Calu3 (cell line): ENCODE measurements around the gene CD276. TPM values are rescaled to one million over a fixed set of nuclear protein-coding genes. Genes with fewer than 3 reads are reported as not detected.
A peak's percentile ranks its signal among the peaks of the same experiment; 100 is the strongest.

Experiments used
- BruUV-seq: library from RNA; stranded (reverse); fragments of 400-500 nt; replicated peaks from 2 replicates; lab custom pipeline; 2021; lab: Mats Ljungman, UMichigan
- CTCF ChIA-PET: fragments of 300-600 bp; sonication (Branson Sonifier 250); formaldehyde crosslinking; loops from one replicate; lab custom pipeline; 2022; ENCODE audit warnings: antibody characterized with exemption; lab: Charles Lee
- DNase-seq: peaks from one replicate; pipeline ENCODE4 v3.0.0; 2022
- H3K27ac Mint-ChIP-seq: one replicate; pipeline ENCODE4 v1.8.0; 2022; ENCODE audit warnings: mixed read lengths; ENCODE audit not compliant: unreplicated experiment
- H3K27me3 Mint-ChIP-seq: one replicate; pipeline ENCODE4 v1.8.0; 2022; ENCODE audit warnings: mixed read lengths; ENCODE audit not compliant: unreplicated experiment
- H3K36me3 Mint-ChIP-seq: one replicate; pipeline ENCODE4 v1.8.0; 2022; ENCODE audit warnings: mild to moderate bottlenecking, moderate library complexity, mixed read lengths; ENCODE audit not compliant: insufficient read depth, unreplicated experiment
- H3K4me1 Mint-ChIP-seq: one replicate; pipeline ENCODE4 v1.8.0; 2022; ENCODE audit warnings: mild to moderate bottlenecking, low read depth, mixed read lengths; ENCODE audit not compliant: unreplicated experiment
- H3K4me3 Mint-ChIP-seq: one replicate; pipeline ENCODE4 v1.8.0; 2022; ENCODE audit warnings: mild to moderate bottlenecking, low read depth, moderate library complexity, mixed read lengths; ENCODE audit not compliant: unreplicated experiment
- H3K9me3 Mint-ChIP-seq: one replicate; pipeline ENCODE4 v1.8.0; 2022; ENCODE audit warnings: low read depth, mixed read lengths; ENCODE audit not compliant: unreplicated experiment
- CTCF ChIP-seq: fragments of 200-600 bp; IDR thresholded peaks from one replicate; pipeline ENCODE4 v1.8.0; 2022; ENCODE audit warnings: antibody characterized with exemption; ENCODE audit not compliant: unreplicated experiment
- intact Hi-C: fragments of 100-400 bp; cut with micrococcal nuclease; formaldehyde crosslinking; loops from one replicate; pipeline ENCODE4 v1.10.0; 2022; ENCODE audit not compliant: unreplicated experiment
- total RNA-seq: library from RNA; stranded (reverse); gene quantifications from 2 replicates; pipeline ENCODE4 v1.2.3, GENCODE V29; 2022

The CD276 gene
- total RNA-seq, 1 experiment from 2014 or later, result 84.6 TPM

GRCh38 chr15:73658645-73659044 is 25.5 kb upstream of the CD276 start:
- Mint-ChIP-seq H3K27me3 (peaks cover 47% of the 10 kb centered on the region), H3K4me1 (no peaks in the 10 kb centered on the region), H3K27ac (no peak overlapping the region), H3K9me3 (no peaks in the 10 kb centered on the region), H3K4me3 (no peak overlapping the region), H3K36me3 (no peaks in the 10 kb centered on the region)
- TF ChIP-seq CTCF, result no peak
- intact Hi-C loops, result no loop called here
- DNase-seq, result no peak
- BruUV-seq, result no TSS peak
- CTCF ChIA-PET, result interaction anchor here (0.6 kb wide), 2 partner anchors 24 to 418 kb away, joined by 3 read pairs; no protein-coding TSS in a partner anchor

GRCh38 chr15:73660455-73660854 is 23.7 kb upstream of the CD276 start:
- no peak overlapping the region for H3K4me3 Mint-ChIP-seq
- no peaks in the 10 kb centered on the region for H3K4me1 Mint-ChIP-seq
- H3K9me3 Mint-ChIP-seq, result no peaks in the 10 kb centered on the region
- CTCF ChIA-PET, result interaction anchor here (0.8 kb wide), 1 partner anchor 24 kb away, joined by 3 read pairs; no protein-coding TSS in a partner anchor
- no TSS peak for BruUV-seq
- intact Hi-C loops, result no loop called here
- H3K36me3 Mint-ChIP-seq, result no peaks in the 10 kb centered on the region
- no peak overlapping the region for H3K27ac Mint-ChIP-seq
- no peak for DNase-seq
- H3K27me3 Mint-ChIP-seq, result peaks cover 47% of the 10 kb centered on the region
- no peak for TF ChIP-seq CTCF

- BruUV-seq, result no TSS peak
- Mint-ChIP-seq H3K9me3 (no peaks in the 10 kb centered on the region), H3K27ac (no peak overlapping the region), H3K27me3 (peaks cover 9% of the 10 kb centered on the region), H3K36me3 (no peaks in the 10 kb centered on the region), H3K4me3 (no peak overlapping the region), H3K4me1 (no peaks in the 10 kb centered on the region)
- DNase-seq, result no peak
- intact Hi-C loops, result no loop called here
- no peak for TF ChIP-seq CTCF
- CTCF ChIA-PET, result interaction anchor here (1.3 kb wide), 1 partner anchor 10 kb away, joined by 3 read pairs; the partner anchor contains the start of gene CD276
Measured at GRCh38 chr15:73674587-73674986, 9.6 kb upstream of the CD276 start.

- no TSS peak for BruUV-seq
- intact Hi-C loops, result loop anchor here (1.0 to 2.0 kb wide), 2 partner anchors 23 to 40 kb away; no protein-coding TSS in a partner anchor
- Mint-ChIP-seq H3K27ac (no peak overlapping the region), H3K9me3 (no peaks in the 10 kb centered on the region), H3K4me3 (no peak overlapping the region), H3K36me3 (no peaks in the 10 kb centered on the region), H3K4me1 (no peaks in the 10 kb centered on the region), H3K27me3 (peaks cover 28% of the 10 kb centered on the region)
- CTCF ChIA-PET, result interaction anchor here (0.8 to 1.7 kb wide), 10 partner anchors 9 to 44 kb away, joined by 3 to 15 read pairs (median 4); partner anchors contain the start of gene NPTN
- DNase-seq, result peak; percentile 79
- TF ChIP-seq CTCF, result peak; percentile 88
Measured at GRCh38 chr15:73677146-73677607, 7.0 kb upstream of the CD276 start.
